ENCODE data around the gene DYSF.
A peak's percentile ranks its signal among the peaks of the same experiment; 100 is the strongest.

DYSF gene

GRCh38 chr2:71604726-71605120, 151.4 kb downstream of the DYSF start:
- peak in 1 of 4 experiments; percentile 10 for DNase-seq

GRCh38 chr2:71605173-71605641, 151.8 kb downstream of the DYSF start:
- peak in 2 of 4 experiments; percentile 35 to 37 for DNase-seq

DNA sequence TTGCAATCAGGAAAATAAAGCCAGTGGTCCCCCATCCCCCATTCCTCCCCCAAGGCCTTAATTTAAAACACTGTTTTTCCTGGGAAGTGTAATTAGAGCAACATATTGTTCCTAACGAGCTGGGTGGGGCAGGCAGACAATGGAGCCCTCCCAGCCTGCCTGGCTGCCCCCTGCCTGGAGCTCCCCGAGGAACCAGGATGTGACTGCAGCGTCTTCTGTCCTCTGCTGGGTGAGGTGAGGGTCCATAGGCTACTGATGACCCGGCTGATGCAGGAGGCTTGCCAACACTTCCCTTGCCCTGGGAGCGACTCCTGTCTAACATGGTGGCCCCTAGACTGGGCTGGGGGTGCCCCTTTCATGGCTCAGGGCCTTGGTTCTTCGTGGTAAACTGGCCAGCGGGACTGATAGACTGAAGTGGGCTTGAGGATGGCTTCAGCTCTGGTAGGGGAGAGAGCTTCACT, 152.4 kb downstream of the DYSF start:
- DNase-seq: no peak

DNA sequence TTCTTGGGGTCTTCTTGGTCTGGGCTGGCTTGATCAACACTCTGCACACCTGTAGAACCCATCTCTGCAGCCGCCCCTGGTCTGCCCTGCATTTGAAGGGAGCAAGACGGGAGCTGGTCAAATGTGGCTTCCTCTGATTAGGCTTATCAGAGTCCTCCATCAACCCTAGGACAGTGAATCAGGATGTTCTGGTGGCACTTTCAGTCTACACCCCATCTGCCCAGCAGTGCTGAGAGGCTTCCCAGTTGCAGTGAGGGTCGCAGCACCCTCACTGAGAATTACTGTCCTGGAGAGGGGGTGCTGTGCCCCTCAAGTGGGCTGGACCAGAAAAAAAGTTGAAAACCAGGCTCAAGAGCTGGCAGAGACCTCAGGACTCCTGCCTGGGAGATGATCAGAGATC, 152.9 kb downstream of the DYSF start:
- no peak for DNase-seq

DNA sequence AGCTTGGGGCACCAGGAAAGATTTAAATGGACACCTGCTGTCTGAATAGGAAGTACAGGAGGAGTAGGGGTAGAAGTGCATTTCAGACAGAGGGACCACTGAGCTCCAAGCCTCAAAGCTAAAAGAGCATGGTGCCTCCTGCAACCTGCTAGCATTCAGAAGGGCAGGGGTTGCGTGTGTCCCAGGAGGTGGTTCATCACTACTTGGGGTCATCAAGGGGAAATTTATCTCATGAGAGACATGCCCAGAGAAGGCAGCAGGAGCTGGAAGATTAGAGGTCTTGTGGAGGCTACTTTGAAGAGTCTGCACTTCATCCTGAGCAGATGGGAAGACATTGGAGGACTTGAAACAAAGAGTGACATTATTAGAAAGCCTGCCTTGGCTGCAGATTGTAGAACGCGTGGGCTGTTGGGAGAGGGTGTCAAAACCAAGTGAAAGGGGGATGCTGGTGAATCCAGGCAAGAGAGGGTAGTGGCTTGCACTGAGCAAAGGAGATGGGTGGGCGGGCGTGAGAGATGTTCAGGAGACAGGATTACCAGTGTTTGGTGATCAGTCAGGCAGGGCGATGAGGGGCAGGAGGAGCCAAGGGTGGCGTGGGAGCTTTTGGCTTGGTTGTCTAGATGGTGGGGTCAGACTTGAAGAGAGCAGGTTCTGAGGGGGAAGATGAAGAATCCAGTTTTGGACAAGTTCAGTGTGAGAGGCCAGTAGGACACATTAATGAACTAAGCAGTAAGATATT, 154.0 kb downstream of the DYSF start:
- DNase-seq: no peak

- DNase-seq: no peak
Observed at GRCh38 chr2:71608034-71608433, 154.7 kb downstream of the DYSF start.

DNA sequence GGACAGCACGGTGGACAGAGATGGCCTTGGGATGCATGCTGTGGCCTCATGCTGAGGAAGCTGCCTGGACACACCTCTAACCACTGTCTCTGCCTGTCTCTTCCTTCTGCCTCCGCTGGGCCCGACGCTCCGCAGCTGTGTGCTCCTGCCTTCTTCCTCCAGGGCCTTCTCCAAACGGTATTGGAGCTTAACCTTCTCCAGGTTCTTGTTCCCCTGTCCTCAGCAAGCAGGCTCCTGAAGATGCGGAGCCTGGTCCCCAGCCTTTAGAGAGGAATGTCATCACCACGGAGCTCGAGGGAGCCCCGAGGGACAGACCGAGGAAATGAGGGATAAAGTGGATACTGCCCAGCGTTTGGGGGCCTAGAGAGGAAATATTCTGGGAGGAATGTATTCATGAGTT, 155.1 kb downstream of the DYSF start:
- no peak for DNase-seq

- DNase-seq: no peak
Observed at GRCh38 chr2:71609029-71609428, 155.7 kb downstream of the DYSF start.

GRCh38 chr2:71609441-71609840, 156.1 kb downstream of the DYSF start:
- no peak for DNase-seq

GRCh38 chr2:71609958-71610357, 156.6 kb downstream of the DYSF start:
- peak; percentile 8 to 81 (median 38) for DNase-seq

DNA sequence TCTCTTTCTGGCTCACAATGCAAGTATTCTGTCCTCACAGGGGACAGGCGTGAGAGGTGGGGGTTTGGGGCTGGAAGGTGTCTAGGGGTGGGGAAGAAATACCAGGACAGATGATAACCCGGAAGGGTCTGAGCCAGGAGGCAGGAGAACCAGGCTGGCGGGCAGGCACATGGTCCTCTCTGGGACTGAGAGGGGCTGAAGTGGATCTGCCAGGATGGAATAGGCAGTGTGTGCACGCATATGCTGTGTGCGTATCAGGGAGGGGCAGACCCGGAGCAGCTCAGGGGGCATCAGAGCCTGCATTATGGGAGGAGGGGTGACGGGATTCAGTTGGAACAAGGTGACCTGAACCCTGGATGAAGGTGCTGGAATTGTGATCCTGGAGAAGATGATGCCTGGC, 157.3 kb downstream of the DYSF start:
- DNase-seq: no peak

- no peak for DNase-seq
Observed at GRCh38 chr2:71611247-71611646, 157.9 kb downstream of the DYSF start.

DNA sequence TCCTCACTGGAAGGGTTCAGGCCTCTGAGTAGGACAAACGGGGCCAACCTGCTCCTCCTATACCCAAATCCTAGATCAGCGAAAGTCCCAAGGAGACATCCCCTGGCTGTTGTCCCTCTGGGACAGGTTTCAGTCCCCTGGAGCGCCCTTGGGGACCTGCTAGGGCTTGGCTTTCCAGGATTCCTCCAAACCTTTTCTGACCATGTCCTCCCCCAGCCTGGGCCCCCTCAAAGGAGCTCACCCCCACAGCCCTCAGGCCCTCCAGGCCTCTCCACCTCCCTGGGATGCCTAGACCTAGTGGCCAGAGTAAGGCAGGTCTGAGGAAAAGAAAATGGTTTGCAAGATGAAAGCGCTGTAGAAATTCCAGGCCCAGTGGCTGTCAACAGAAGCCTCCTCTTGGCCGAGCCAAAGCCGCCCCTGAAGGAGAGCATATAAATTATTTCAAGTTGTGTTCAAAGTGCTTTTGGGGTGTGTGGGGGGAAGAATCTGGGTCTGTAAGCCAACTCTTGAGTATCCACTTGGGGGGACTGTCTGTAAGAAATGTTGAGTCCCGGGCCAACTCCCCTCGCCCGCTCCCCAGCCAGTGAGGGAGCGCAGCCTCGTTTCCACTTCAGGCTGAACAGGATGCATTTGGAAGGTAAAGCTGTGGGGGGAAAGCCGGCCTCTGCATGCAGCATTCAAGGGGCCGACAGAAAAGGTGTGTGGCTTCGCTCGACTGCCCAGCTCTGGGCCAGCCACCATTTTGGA, 158.6 kb downstream of the DYSF start:
- DNase-seq: no peak

- DNase-seq: no peak
Observed at GRCh38 chr2:71612581-71613402, 159.4 kb downstream of the DYSF start.

DNA sequence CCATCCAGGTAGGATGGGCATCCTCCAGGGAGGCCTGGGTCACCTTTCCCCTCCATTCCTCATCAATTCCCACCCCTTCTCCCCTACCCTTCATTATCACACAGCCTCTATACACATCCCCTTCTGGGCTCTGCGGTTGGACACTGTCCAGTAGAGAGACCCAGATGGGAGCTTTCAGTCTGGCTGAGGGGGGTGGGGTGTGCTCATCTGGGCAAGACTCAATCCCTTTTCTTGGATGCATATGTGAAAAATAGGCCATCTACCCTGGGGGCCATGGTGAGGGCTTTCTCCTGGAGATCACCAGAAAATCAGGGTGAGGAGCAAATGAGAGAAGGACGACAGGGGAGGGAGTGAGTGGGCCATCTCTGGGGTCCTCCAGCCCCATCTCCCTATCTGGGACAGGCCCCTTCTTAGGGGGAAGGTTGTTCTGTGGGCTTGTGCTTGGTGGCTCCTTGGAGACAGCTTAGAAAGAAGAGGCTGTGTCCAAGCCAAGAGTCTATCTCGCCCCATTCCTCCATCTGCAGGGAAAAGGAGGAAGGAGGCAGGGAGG, 160.1 kb downstream of the DYSF start:
- DNase-seq: no peak

DNA sequence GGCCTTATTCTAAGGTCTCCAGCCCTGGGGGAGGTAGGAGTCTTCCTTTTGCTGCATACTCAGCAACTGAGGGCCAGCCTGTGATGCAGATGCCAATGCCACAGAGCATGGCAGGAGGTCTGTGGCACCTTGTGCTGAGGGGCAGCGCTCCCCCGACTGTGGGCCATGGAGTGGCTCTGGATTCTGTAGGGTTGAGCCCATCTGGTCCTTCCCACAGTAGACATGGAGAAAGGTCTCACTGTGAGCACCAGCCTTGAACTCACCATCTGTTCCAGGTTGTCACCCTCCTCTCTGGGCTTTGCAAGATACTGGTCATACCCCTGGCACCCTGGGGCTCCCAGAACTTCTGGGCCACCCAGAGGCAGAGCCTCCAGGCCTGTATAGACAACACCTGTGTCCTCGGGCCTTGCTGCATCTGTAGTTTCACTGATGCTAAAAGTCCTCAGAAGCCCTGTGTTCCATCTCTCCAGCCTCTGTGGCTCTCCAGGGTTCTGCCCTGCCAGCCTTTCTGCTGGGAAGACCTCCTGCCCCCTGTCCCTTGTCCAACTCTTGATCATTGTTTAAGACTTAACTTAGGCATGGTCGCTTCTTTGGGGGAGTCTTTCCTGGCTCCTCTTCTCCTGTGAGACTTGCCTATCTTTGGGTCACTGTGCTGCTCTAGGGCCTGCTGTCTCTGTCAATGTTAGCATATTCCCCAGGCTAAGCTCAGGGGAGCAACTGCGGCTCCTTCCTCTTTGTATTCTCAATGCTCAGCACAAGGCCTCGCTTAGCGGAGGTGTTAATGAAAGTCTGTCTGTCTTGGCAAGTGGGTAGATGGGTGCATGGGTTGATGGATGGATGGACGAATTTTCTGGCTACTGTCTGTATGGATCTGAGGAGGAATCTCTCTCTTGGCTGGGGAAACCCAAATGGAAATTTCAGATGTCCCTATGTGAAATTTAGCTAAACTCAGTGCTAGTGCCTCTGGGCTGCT, 160.9 kb downstream of the DYSF start:
- no peak for DNase-seq

DNA sequence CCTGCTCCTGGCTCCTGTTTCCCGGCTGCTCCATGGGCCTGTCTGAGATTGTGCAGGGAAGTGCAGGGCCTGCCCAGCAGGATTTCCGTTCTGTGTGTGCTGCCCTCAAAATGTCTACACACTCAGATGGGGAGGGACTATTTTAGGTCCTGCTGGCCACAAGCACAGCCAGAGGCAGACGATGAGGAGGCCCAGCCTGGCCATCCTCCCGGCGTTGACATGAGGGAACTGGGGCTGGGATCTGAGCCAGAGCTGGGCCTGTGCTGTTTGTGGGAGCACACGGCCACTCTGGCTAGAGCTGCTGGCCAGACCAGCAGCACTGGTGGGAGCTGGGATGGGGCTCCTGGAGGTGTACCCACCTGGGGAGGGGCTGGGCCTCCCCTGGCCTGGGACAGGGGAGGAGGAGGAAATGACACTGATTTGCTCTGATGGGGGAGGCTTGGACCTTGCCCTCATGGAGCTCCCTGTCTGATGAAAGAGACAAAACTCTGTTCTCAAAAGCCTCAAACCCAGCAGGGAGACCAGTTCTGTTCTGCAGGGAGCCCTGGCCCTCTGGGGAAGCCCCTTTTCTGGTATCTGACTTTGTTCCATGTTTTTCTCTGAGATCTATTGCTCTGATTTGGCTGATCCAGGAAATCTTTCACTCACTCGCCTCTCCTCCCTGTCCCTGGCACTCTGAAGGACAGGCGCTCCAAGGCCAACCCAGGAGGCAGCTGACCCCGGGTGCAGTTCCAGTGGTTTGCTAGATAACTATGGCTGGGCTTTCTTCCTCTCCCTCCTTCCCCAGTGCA, 161.8 kb downstream of the DYSF start:
- no peak for DNase-seq

- no peak for DNase-seq
Observed at GRCh38 chr2:71615767-71616730, 162.7 kb downstream of the DYSF start.

GRCh38 chr2:71617266-71617665, 163.9 kb downstream of the DYSF start:
- DNase-seq: no peak

All from suppressor macrophage (primary cell).